GM13977 (cell line): ENCODE measurements around the gene DCXR.
A peak's percentile ranks its signal among the peaks of the same experiment; 100 is the strongest.

Experiments
- DNase-seq: peaks from one replicate; pipeline ENCODE4 v3.0.0; 2012; ENCODE audit warnings: low spot score
- in situ Hi-C: fragments of 300-500 bp; cut with MboI; formaldehyde crosslinking; loops from one replicate; pipeline ENCODE4 v1.12.0; 2022; ENCODE audit warnings: low sequenced_read_pairs, low pct_unique_long_range_greater_than_20kb, mixed read lengths, inconsistent platforms; ENCODE audit not compliant: unreplicated experiment
- TF ChIP-seq, protein P1 (sequence below): IDR thresholded peaks from 2 replicates; pipeline ENCODE4 v1.5.1; 2012; ENCODE audit warnings: mild to moderate bottlenecking, control low read depth; ENCODE audit not compliant: insufficient read depth; ENCODE audit errors: extremely low read depth, missing control alignments

The DCXR gene

DNA sequence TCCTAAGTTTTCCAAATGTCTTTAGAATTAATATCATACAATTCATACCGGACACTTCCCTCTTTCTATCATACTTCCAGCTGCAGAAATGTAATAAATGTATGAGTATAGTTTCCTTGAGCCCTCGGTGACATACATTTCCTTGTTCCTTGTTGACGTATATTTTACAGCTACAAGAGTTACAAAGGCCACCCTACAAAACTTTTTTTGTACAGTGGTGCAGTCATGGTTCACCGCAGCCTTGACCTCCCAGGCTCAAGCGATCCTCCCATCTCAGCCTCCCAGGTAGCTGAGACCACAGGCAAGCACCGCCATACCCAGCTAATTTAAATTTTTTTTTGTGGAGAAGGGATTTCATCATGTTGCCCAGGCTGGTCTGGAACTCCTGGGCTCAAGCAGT is 35.3 kb upstream of the DCXR start:
- TF ChIP-seq, protein P1, sequence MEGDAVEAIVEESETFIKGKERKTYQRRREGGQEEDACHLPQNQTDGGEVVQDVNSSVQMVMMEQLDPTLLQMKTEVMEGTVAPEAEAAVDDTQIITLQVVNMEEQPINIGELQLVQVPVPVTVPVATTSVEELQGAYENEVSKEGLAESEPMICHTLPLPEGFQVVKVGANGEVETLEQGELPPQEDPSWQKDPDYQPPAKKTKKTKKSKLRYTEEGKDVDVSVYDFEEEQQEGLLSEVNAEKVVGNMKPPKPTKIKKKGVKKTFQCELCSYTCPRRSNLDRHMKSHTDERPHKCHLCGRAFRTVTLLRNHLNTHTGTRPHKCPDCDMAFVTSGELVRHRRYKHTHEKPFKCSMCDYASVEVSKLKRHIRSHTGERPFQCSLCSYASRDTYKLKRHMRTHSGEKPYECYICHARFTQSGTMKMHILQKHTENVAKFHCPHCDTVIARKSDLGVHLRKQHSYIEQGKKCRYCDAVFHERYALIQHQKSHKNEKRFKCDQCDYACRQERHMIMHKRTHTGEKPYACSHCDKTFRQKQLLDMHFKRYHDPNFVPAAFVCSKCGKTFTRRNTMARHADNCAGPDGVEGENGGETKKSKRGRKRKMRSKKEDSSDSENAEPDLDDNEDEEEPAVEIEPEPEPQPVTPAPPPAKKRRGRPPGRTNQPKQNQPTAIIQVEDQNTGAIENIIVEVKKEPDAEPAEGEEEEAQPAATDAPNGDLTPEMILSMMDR: no peak
- DNase-seq: no peak
- in situ Hi-C loops: no loop called here

DNA sequence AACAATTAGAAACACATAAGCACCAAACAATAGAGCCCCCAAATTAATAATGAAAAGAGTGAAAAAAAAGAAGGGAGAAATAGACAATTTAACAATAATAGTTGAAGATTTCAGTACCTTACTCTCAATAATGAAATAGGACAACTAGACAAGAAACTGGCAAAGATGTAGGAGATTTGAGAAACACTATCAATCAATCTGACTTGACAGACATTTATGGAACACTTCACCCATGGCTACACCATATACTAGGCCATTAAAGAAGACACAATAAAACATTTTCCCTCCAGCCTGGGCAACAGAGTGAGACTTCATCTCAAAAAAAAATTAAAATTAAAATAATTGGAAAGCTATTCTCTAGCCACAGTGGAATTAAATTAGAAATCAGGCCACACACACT is 33.1 kb upstream of the DCXR start:
- DNase-seq: no peak
- in situ Hi-C loops: no loop called here
- TF ChIP-seq, protein P1: no peak

DNA sequence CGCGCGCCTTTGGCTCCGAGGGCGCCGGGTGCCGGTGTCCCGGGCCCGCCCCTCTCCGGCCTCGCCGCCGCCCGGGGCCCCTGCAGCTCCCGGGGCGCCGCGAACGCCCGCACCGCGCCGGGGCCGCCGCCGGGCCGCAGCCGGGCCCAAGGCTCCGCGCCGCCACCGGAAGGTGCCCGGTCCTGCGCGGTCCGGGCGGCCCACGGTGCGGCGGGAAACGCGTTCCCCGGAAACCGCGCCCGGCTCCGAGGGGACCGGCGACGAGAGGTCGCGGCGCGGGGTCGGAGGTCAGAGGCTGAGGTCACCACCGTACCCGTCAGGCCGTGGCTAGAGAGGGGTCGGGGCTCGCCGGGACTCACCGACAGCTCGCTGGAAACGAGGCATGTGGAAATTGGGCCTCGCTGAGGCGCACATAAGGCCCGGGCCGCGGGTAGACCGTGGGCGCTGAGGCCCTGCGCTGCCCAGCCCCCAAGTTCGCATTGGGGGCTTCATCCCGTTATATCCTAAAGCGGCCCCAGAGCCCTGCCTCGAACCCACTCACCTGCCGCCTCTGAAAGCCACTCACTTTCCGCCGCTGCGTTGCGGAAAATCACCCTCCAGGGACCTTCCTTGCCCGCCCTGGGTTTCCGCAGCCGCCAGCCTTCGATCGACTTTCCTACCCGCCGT is 28.3 kb upstream of the DCXR start, which contains the start of gene DUS1L:
DUS1L (minus strand) TSS at position 167 of the 666 bp plus-strand sequence. CDS start 745 bp downstream, outside the sequence.
- TF ChIP-seq, protein P1: no peak
- in situ Hi-C loops: no loop called here
- peak; percentile 96 for DNase-seq

DNA sequence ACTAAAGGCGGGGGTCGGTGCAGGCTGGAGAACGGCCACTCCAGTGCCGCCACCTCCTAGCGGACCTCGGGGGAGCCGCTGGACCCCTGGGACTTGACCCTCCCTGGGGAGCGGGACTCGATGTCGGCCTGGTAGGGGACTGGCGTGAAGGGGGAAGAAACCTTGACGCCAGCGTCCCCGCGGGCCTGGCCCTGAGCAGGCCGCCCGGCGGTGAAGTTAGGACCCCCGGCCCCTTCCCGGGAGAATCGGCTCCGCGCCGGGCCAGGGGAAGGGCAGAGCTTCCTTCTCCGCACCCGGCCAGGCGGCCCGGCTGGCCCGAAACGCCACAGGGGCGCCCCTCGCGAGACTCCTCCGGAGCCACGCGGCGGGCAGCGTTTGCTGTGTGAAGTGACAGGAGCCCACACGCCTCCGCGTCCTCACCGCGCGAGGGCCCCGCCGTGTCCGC is 27.7 kb upstream of the DCXR start:
- TF ChIP-seq, protein P1: no peak
- no peak for DNase-seq
- in situ Hi-C loops: no loop called here

DNA sequence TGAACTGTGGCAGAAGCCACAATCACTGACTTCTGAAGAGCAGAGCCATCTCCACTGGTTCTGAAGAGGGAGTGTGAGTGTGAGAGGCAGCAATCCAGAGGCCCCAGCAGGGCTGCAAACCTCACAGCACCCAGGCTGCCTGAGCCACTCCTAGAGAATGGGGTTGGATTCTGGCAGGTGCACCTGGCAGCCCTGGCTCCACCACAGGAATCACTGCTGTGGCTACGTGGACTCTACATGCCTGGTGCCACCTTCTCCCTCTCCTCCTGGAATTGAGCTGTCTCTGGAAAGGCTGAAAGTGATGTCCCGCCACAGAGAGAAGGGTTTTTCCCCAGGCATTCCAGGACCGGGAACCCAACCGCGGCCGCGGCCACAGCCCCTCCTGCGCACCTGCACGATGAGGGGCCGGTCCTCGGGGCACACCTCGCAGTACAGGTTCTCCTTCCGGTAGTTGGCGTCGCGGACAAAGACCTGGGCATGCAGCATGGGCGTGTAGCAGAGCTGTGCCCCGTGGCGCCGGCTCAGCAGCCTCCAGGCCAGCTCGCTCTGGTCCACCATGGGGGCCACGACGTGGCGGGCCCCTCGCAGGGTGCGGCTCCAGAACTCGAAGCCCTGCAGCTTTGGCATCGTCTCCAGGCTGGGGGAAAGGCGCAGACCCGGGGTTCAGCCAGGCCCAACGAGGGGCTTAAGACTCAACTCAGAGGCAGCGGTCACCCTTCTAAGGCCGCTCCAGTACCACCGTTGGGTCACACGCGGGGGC is 27.1 kb upstream of the DCXR start:
- TF ChIP-seq, protein P1: no peak
- in situ Hi-C loops: no loop called here
- DNase-seq: no peak

DNA sequence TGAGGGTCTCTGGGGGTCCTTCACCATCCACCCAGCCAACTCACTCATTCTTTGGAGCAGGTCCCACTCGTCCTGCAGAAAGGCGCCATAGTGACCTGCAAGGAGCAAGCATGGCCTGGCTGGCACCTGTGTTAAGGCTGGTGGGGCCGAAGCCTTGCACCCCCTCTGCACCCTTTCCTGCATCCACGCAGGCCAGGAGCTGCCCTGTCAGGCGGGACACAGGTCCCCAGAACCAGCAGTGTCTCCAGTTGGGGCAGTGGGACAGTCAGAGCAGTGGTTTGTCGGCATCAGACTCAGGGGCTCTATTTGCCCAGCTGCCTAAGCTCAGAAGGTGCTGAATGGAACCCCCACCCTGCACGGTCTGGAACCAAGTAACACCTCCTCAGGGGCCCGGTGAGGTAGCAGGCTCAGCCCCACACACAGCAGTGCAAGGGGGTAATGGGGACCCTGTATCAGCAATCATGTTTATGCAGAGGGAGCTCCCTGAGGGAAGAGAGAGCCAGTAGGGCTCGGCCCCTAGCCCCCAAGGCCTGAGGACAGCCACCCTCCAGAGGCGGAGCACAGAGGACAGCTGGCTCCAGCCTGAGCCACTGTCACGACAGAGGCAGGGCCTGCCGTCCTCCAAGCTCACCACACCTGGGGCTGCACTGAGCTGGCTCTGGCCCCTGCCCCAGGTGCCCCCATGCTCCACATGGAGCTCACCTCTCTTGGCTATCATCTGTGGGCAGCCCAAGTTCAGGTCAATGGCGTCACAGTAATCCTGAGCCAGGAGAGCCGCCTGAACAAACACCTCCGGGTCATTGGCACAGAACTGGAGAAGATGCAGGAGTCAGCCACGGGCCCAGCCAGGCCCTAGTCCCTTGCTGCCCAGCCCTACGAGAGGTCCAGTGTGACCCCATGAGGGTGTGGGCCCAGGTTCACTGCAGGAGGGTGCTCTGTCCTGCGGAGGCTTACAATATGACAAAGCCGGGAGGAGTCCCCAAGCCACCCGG is 26.2 kb upstream of the DCXR start:
- DNase-seq: no peak
- in situ Hi-C loops: no loop called here
- TF ChIP-seq, protein P1: no peak
